Uterus (tissue), 4 donors: ENCODE data around the gene BIVM. TPM values are rescaled to one million over a fixed set of nuclear protein-coding genes. Genes with fewer than 3 reads are reported as not detected.
A peak's percentile ranks its signal among the peaks of the same experiment; 100 is the strongest.

ENCODE experiments used
- DNase-seq, 2 donors: peaks; one replicate each; pipeline ENCODE4 v3.0.0-alpha.2; 2019 to 2020
- H3K27ac ChIP-seq, 2 donors: fragments of 200-600 bp; sonication (generic); 1 replicate in 1 of 2; 2 replicates in 1 of 2; pipeline ENCODE4 v1.5.1; 2016 to 2018
- H3K27me3 ChIP-seq, 2 donors: fragments of 200-600 bp; sonication (generic); one replicate each; pipeline ENCODE4 v1.5.1; 2018 to 2019; ENCODE audit warnings: control low read depth in 1 of 2
- H3K36me3 ChIP-seq, 2 donors: fragments of 200-600 bp; sonication (generic); one replicate each; pipeline ENCODE4 v1.5.1; 2019; ENCODE audit warnings: control low read depth in 1 of 2
- H3K4me1 ChIP-seq, 2 donors: fragments of 200-600 bp; sonication (generic); one replicate each; pipeline ENCODE4 v1.5.1; 2018 to 2019; ENCODE audit warnings: control low read depth in 1 of 2
- H3K4me3 ChIP-seq, 2 donors: fragments of 200-600 bp; sonication (generic); 1 replicate in 1 of 2; 2 replicates in 1 of 2; pipeline ENCODE4 v1.5.1; 2018 to 2019; ENCODE audit warnings: mild to moderate bottlenecking in 1 of 2
- H3K9me3 ChIP-seq, 2 donors: fragments of 200-600 bp; sonication (generic); one replicate each; pipeline ENCODE4 v1.5.1; 2019; ENCODE audit warnings: control low read depth in 1 of 2
- POLR2A ChIP-seq, 2 donors: fragments of 450-650 bp; IDR thresholded peaks; one replicate each; pipeline ENCODE4 v1.6.1; 2016; ENCODE audit warnings: antibody characterized with exemption in 2 of 2, mild to moderate bottlenecking in 1 of 2, moderate library complexity in 1 of 2
- intact Hi-C: fragments of 100-400 bp; cut with DNase I; formaldehyde crosslinking; loops from one replicate; pipeline ENCODE4 v1.15.1; 2023; ENCODE audit warnings: low total_unique reads
- total RNA-seq, 4 donors: library from RNA; depleted of rRNA in 3 of 4; stranded (reverse); fragments of >200 nt in 3 of 4; gene quantifications; one replicate each; pipeline versions ENCODE4 v1.1.0 to v1.2.4, GENCODE V29; 2014 to 2023
- TF ChIP-seq, protein P1 (sequence below), 4 experiments: fragments of 200-600 bp in 2 of 4; fragments of 450-650 bp in 2 of 4; sonication (generic) in 2 of 4; IDR thresholded peaks; one replicate each; pipeline ENCODE4 v1.5.1; 2016 to 2019; ENCODE audit warnings: antibody characterized with exemption in 4 of 4, mild to moderate bottlenecking in 2 of 4, moderate library complexity in 1 of 4
- donor health status: DM: yes; HTN: yes; CAD: no.

The BIVM gene
- total RNA-seq, 4 donors from 2014 or later, result 5.0 to 55.9 (median 18.0) TPM

DNA sequence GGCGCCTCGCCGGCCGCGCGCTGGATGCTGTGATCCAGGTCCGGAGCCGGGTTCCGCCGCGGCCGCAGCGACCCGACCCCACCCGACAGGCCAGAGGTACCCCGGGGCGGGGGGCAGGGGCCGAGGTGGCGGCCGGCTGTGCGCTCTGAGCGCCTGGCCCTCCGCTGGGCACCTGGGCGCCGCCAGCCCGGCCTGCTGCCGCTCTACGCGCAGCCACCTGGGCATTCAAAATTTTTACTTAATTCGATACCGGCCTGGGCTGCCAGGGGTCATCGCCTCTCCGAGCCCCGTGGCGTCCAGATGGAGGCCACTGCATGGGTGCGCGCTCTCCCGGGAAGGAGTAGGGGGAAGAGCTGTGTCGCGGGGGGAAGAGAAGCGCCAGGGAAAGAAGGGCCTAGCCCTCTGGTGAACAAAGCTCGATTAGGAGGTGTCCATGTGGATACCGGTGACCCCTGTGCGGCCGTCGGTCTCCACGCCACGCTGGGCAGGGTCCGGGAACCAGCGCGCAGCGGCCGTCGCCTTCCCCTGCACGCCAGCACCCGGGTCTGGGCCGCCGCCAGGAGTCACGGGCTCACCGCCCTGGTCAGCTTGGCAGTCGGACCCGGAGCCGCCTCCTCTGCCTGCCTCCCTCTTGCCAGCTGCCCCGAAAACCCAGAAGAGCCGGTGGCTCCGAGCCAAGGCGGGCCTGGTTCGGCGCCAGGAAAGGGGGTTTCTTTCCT is 666 bp downstream of the BIVM start:
- Histone ChIP-seq H3K27ac (peak overlapping the region; percentile 77 to 83), H3K36me3 (no peaks in the 10 kb centered on the region), H3K4me1 (no peaks in the 10 kb centered on the region), H3K27me3 (no peaks in the 10 kb centered on the region), H3K9me3 (no peaks in the 10 kb centered on the region), H3K4me3 (peak overlapping the region; percentile 76 to 93)
- TF ChIP-seq, protein P1, sequence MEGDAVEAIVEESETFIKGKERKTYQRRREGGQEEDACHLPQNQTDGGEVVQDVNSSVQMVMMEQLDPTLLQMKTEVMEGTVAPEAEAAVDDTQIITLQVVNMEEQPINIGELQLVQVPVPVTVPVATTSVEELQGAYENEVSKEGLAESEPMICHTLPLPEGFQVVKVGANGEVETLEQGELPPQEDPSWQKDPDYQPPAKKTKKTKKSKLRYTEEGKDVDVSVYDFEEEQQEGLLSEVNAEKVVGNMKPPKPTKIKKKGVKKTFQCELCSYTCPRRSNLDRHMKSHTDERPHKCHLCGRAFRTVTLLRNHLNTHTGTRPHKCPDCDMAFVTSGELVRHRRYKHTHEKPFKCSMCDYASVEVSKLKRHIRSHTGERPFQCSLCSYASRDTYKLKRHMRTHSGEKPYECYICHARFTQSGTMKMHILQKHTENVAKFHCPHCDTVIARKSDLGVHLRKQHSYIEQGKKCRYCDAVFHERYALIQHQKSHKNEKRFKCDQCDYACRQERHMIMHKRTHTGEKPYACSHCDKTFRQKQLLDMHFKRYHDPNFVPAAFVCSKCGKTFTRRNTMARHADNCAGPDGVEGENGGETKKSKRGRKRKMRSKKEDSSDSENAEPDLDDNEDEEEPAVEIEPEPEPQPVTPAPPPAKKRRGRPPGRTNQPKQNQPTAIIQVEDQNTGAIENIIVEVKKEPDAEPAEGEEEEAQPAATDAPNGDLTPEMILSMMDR (IDR thresholded peaks at IDR 0.05), result no peak
- TF ChIP-seq POLR2A (IDR thresholded peaks at IDR 0.05), result no peak
- no peak for DNase-seq
- intact Hi-C loops, result no loop called here

DNA sequence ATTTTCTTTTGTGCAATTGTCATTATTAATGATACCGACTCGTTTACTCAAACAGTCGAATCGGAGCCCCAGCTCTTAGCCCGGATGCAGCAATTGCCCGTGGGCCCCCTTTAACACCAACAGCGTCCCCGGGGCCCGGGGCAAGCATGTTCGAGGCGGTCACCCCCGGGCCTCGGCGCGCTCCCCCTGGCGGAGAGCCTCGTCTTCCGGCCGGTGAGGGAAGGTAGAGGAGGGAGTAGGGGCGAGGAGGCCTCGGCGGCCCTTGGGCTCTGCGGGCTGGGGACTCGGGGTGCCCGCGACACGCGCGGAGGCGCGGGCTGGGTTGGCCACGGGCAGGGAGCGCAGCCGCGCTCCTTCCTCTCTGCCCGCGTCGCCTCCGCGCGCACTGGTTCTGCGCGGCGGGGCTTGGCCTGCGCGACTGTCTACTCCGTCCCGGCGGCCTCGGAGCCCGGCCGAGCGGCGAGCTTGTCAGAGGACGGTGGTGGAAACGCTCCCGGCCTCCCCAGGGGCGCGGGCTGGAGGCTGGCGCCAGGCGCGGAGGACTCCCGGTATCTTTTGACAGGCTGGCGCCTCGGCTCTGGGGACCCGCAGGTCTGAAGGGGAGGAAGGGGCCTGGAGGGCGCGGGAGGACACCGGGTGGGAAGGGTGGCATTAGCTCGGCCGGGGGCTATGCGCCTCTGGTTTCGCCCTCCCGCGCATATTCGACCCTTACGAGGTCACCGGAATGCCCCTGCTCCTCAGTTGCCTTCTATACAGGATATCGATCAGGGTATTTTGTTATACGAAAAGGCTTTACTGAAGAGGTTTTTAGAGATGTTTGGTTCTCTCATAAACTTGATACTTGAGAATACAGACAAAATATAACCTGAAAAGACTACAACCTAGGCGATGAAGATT is 1.5 kb downstream of the BIVM start:
- H3K9me3 ChIP-seq, result no peaks in the 10 kb centered on the region
- DNase-seq, result peak; percentile 73 to 80
- H3K27ac ChIP-seq, result peak overlapping the region; percentile 77 to 83
- H3K27me3 ChIP-seq, result no peaks in the 10 kb centered on the region
- TF ChIP-seq, protein P1 (IDR thresholded peaks at IDR 0.05), result peak; percentile 62 to 80 (median 70)
- TF ChIP-seq POLR2A (IDR thresholded peaks at IDR 0.05), result peak in 1 of 2 donors; percentile 34
- H3K4me3 ChIP-seq, result peak overlapping the region; percentile 76 to 93
- intact Hi-C loops, result no loop called here
- H3K4me1 ChIP-seq, result no peaks in the 10 kb centered on the region
- H3K36me3 ChIP-seq, result no peaks in the 10 kb centered on the region

DNA sequence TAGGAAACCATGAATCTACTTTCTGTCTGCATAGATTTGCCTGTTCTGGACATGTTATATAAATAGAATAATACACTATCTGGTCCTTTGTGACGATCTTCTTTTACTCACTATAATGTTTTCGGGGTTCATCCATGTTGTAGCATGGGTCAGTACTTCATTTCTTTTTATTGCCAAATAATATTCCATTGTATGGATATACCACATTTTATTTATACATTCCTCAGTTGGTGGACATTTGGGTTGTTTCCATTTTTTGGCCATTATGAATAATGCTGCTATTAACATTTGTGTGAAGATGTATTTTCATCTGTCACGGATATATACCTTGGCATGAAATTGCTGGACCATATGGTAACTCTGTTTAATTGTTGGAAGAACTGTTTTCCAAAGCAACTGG is 6.8 kb downstream of the BIVM start:
- Histone ChIP-seq H3K27me3 (no peaks in the 10 kb centered on the region), H3K9me3 (peaks cover 0 to under 1% of the 10 kb centered on the region in 2 donors), H3K27ac (no peak overlapping the region), H3K36me3 (no peaks in the 10 kb centered on the region), H3K4me1 (no peaks in the 10 kb centered on the region), H3K4me3 (no peak overlapping the region)
- DNase-seq, result no peak
- no peak for TF ChIP-seq POLR2A (IDR thresholded peaks at IDR 0.05)
- TF ChIP-seq, protein P1 (IDR thresholded peaks at IDR 0.05), result no peak
- intact Hi-C loops, result no loop called here

DNA sequence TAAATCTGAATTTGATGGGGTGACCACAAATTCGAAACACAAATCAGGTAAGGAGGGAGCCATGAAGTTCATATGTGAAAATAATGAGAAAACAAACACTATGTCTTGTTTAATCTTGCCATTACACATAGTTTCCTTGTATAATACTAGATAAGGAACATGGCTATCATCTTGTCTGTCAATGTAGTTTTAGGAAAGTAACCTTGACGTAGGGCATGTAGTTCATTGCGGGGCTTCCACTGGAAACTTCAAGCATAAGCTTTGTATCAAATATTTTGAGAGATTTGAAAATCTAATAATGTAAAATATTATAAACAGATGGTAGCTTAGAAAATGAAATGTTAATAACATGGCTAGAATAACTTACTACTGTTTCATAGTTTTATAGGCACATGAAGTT is 8.8 kb downstream of the BIVM start:
- no peaks in the 10 kb centered on the region for H3K27me3 ChIP-seq
- no peaks in the 10 kb centered on the region for H3K4me1 ChIP-seq
- H3K4me3 ChIP-seq, result no peak overlapping the region
- peaks cover 0 to 3% of the 10 kb centered on the region in 2 donors for H3K9me3 ChIP-seq
- no peak for DNase-seq
- no peak overlapping the region for H3K27ac ChIP-seq
- intact Hi-C loops, result no loop called here
- no peak for TF ChIP-seq POLR2A (IDR thresholded peaks at IDR 0.05)
- TF ChIP-seq, protein P1 (IDR thresholded peaks at IDR 0.05), result no peak
- no peaks in the 10 kb centered on the region for H3K36me3 ChIP-seq
